H1 (cell line): Measurements from ENCODE around the gene THADA. TPM values are rescaled to one million over a fixed set of nuclear protein-coding genes. Genes with fewer than 3 reads are reported as not detected.

Source experiments
- ATF2 ChIP-seq: IDR thresholded peaks from 2 replicates; pipeline ENCODE4 v1.6.1; 2012; ENCODE audit warnings: low read length, inconsistent platforms
- SIN3A ChIP-seq, 2 experiments: IDR thresholded peaks in 1 of 2; conservative IDR thresholded peaks in 1 of 2; 2 replicates each; pipeline ENCODE4 v1.6.1; 2011 to 2012; ENCODE audit warnings: low read length in 2 of 2, improper control_type of control experiment in 1 of 2, low read depth in 1 of 2, mild to moderate bottlenecking in 1 of 2
- USF2 ChIP-seq: IDR thresholded peaks from 2 replicates; pipeline ENCODE4 v1.6.1; 2011; ENCODE audit warnings: low read length, improper control_type of control experiment
- polyA plus RNA-seq, 7 experiments: library from polyadenylated mRNA; depleted of rRNA in 3 of 7; stranded (reverse) in 5 of 7; unstranded in 2 of 7; fragments of >200 nt in 5 of 7; fragments of 200-250 nt in 2 of 7; gene quantifications; 1 replicate in 5 of 7; 2 replicates in 1 of 7; 4 replicates in 1 of 7; pipeline versions ENCODE4 v1.2.1 to v1.2.3, GENCODE V29; 2011 to 2013; ENCODE audit warnings: missing spikeins in 2 of 7, mixed read lengths in 2 of 7
- total RNA-seq: library from RNA; stranded (reverse); fragmentation: NEBNext Ultra II Directional; extraction: Animal tissue kit (Norgen Biotek cat#: 25700); gene quantifications from 2 replicates; pipeline ENCODE4 v1.2.1, GENCODE V29; 2021
- TF ChIP-seq, protein P1 (sequence below), 3 experiments: IDR thresholded peaks; 1 replicate in 2 of 3; 2 replicates in 1 of 3; pipeline versions ENCODE4 v1.5.1 to v1.6.1; 2011; ENCODE audit warnings: low read length in 3 of 3, mild to moderate bottlenecking in 3 of 3, inconsistent platforms in 2 of 3, low read depth in 1 of 3, moderate library complexity in 1 of 3; ENCODE audit not compliant: insufficient read depth in 1 of 3; ENCODE audit errors: control extremely low read depth in 1 of 3

THADA gene
- total and polyA plus RNA-seq, 2 of the 8 experiments (the other 6 are each of a cell fraction or from before 2014, with no cell fraction given), result 22.4 to 26.8 TPM

- TF ChIP-seq ATF2 (no peak), SIN3A (conservative IDR thresholded peaks at IDR 0.05 in 1 of 2, IDR thresholded peaks at IDR 0.05 in 1 of 2; ENCODE audit: low read depth in 1 of 2, low read length in 2 of 2) (no peak), USF2 (no peak)
- TF ChIP-seq, protein P1, sequence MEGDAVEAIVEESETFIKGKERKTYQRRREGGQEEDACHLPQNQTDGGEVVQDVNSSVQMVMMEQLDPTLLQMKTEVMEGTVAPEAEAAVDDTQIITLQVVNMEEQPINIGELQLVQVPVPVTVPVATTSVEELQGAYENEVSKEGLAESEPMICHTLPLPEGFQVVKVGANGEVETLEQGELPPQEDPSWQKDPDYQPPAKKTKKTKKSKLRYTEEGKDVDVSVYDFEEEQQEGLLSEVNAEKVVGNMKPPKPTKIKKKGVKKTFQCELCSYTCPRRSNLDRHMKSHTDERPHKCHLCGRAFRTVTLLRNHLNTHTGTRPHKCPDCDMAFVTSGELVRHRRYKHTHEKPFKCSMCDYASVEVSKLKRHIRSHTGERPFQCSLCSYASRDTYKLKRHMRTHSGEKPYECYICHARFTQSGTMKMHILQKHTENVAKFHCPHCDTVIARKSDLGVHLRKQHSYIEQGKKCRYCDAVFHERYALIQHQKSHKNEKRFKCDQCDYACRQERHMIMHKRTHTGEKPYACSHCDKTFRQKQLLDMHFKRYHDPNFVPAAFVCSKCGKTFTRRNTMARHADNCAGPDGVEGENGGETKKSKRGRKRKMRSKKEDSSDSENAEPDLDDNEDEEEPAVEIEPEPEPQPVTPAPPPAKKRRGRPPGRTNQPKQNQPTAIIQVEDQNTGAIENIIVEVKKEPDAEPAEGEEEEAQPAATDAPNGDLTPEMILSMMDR (IDR thresholded peaks at IDR 0.05; ENCODE audit: control extremely low read depth in 1 of 3, insufficient read depth in 1 of 3, low read depth in 1 of 3, low read length in 3 of 3), result no peak
These were observed 136.2 kb downstream of the THADA start (continued) for GRCh38 chr2:43459446-43460173.
